GM21737 (cell line): Measurements from ENCODE around the gene CPXM2.

Experiments
- ATAC-seq: cut with Tn5 transposase; IDR thresholded peaks from one replicate; pipeline ENCODE4 v1.9.1; 2021; ENCODE audit warnings: mild to moderate bottlenecking, moderate library complexity; ENCODE audit not compliant: unreplicated experiment

Gene CPXM2

GRCh38 chr10:123878666-123879303 is 12.8 kb downstream of the CPXM2 start:
- no peak for ATAC-seq

- no peak for ATAC-seq
These were observed 21.3 kb downstream of the CPXM2 start for GRCh38 chr10:123870260-123870659.

- ATAC-seq, result no peak
These were observed 22.6 kb downstream of the CPXM2 start for GRCh38 chr10:123869020-123869414.

- ATAC-seq, result no peak
These were observed 23.3 kb downstream of the CPXM2 start for GRCh38 chr10:123868038-123869019.

- no peak for ATAC-seq
These were observed 25.7 kb downstream of the CPXM2 start for GRCh38 chr10:123865880-123866279.

GRCh38 chr10:123865350-123865749 is 26.3 kb downstream of the CPXM2 start:
- no peak for ATAC-seq

- no peak for ATAC-seq
These were observed 26.7 kb downstream of the CPXM2 start for GRCh38 chr10:123864923-123865322.

- ATAC-seq, result no peak
These were observed 27.7 kb downstream of the CPXM2 start for GRCh38 chr10:123863721-123864482.

- no peak for ATAC-seq
These were observed 28.4 kb downstream of the CPXM2 start for GRCh38 chr10:123863183-123863575.

GRCh38 chr10:123862421-123863182 is 29.0 kb downstream of the CPXM2 start:
- no peak for ATAC-seq

GRCh38 chr10:123860856-123861255 is 30.8 kb downstream of the CPXM2 start:
- no peak for ATAC-seq

- no peak for ATAC-seq
These were observed 31.4 kb downstream of the CPXM2 start for GRCh38 chr10:123860209-123860608.

GRCh38 chr10:123859653-123860050 is 32.0 kb downstream of the CPXM2 start:
- ATAC-seq, result no peak

- ATAC-seq, result no peak
These were observed 32.5 kb downstream of the CPXM2 start for GRCh38 chr10:123858907-123859652.

- ATAC-seq, result no peak
These were observed 33.4 kb downstream of the CPXM2 start for GRCh38 chr10:123858077-123858681.

- no peak for ATAC-seq
These were observed 34.0 kb downstream of the CPXM2 start for GRCh38 chr10:123857616-123858015.

- ATAC-seq, result no peak
These were observed 36.5 kb downstream of the CPXM2 start for GRCh38 chr10:123855008-123855684.

- no peak for ATAC-seq
These were observed 37.1 kb downstream of the CPXM2 start for GRCh38 chr10:123854498-123854897.

- no peak for ATAC-seq
These were observed 37.6 kb downstream of the CPXM2 start for GRCh38 chr10:123854003-123854402.
